OCI-LY7 (cell line): Measurements from ENCODE around the gene ZNF333. TPM values are rescaled to one million over a fixed set of nuclear protein-coding genes. Genes with fewer than 3 reads are reported as not detected.

Experiments used
- BruUV-seq: library from RNA; stranded (reverse); fragments of 400-500 nt; replicated peaks from 2 replicates; lab custom pipeline; 2021; lab: Mats Ljungman, UMichigan
- CTCF ChIA-PET: fragments of 300-600 bp; sonication (Branson Sonifier 250); formaldehyde crosslinking; loops from one replicate; lab custom pipeline; 2022; ENCODE audit warnings: antibody characterized with exemption; ENCODE audit not compliant: unreplicated experiment; lab: Charles Lee
- POLR2A ChIA-PET: fragments of 300-600 bp; sonication (Branson Sonifier 250); formaldehyde crosslinking; loops from one replicate; lab custom pipeline; 2022; ENCODE audit warnings: antibody characterized with exemption; lab: Charles Lee
- DNase-seq: peaks from one replicate; pipeline ENCODE4 v3.0.0-alpha.2; 2015; ENCODE audit warnings: low spot score
- H2AFZ ChIP-seq: fragments of 200-600 bp; sonication (generic), shearing (Covaris generic); 2 replicates; pipeline ENCODE4 v1.6.1; 2014; ENCODE audit warnings: mild to moderate bottlenecking, antibody characterized with exemption, low read length, moderate library complexity
- H3K27ac ChIP-seq: fragments of 200-600 bp; sonication (generic); 2 replicates; pipeline ENCODE4 v1.5.1; 2014; ENCODE audit warnings: mixed run types, low read depth, mild to moderate bottlenecking, moderate library complexity, low read length, inconsistent platforms; ENCODE audit not compliant: poor library complexity, severe bottlenecking
- H3K36me3 ChIP-seq: fragments of 200-600 bp; sonication (generic); 2 replicates; pipeline ENCODE4 v1.6.1; 2014; ENCODE audit warnings: mild to moderate bottlenecking, antibody characterized with exemption, low read length, moderate library complexity, mixed read lengths; ENCODE audit not compliant: insufficient read depth
- H3K4me1 ChIP-seq: fragments of 200-600 bp; sonication (generic); 2 replicates; pipeline ENCODE4 v1.5.1; 2014; ENCODE audit warnings: mild to moderate bottlenecking, low read length; ENCODE audit not compliant: insufficient read depth, poor library complexity, severe bottlenecking
- H3K4me2 ChIP-seq: fragments of 200-600 bp; sonication (generic); 2 replicates; pipeline ENCODE4 v1.6.1; 2014; ENCODE audit warnings: mild to moderate bottlenecking, low read length
- H3K4me3 ChIP-seq: fragments of 200-600 bp; sonication (generic); 2 replicates; pipeline ENCODE4 v1.5.1; 2014; ENCODE audit warnings: mild to moderate bottlenecking, low read depth, low read length; ENCODE audit not compliant: poor library complexity, severe bottlenecking
- H3K79me2 ChIP-seq: fragments of 200-600 bp; sonication (generic); 2 replicates; pipeline ENCODE4 v1.6.1; 2016; ENCODE audit warnings: low read depth, mild to moderate bottlenecking, low read length, moderate library complexity, mixed read lengths; ENCODE audit not compliant: insufficient read depth
- H3K9me2 ChIP-seq: fragments of 200-600 bp; sonication (generic); 2 replicates; pipeline ENCODE4 v1.6.1; 2016; ENCODE audit warnings: mild to moderate bottlenecking, low read length, mixed read lengths; ENCODE audit not compliant: insufficient read depth
- H3K9me3 ChIP-seq: fragments of 200-600 bp; sonication (generic); 2 replicates; pipeline ENCODE4 v1.6.1; 2014; ENCODE audit warnings: mild to moderate bottlenecking, mixed run types, low read length, mixed read lengths
- H4K20me1 ChIP-seq: fragments of 200-600 bp; sonication (generic); 2 replicates; pipeline ENCODE4 v1.6.1; 2014; ENCODE audit warnings: mild to moderate bottlenecking, antibody characterized with exemption, low read length, moderate library complexity, mixed read lengths; ENCODE audit not compliant: insufficient read depth
- EZH2phosphoT487 ChIP-seq: fragments of 200-600 bp; sonication (generic); IDR thresholded peaks from 2 replicates; pipeline ENCODE4 v1.6.1; 2018; ENCODE audit warnings: low read depth, borderline replicate concordance, mild to moderate bottlenecking, mixed run types, antibody characterized with exemption, low read length, moderate library complexity, mixed read lengths
- intact Hi-C: fragments of 100-400 bp; cut with micrococcal nuclease; formaldehyde crosslinking; loops from one replicate; pipeline ENCODE4 v1.10.0; 2022; ENCODE audit not compliant: unreplicated experiment
- total RNA-seq, 2 experiments: library from RNA; depleted of rRNA in 1 of 2; stranded (reverse); fragments of >200 nt in 1 of 2; shearing (Covaris generic) in 1 of 2; gene quantifications; 2 replicates each; pipeline ENCODE4 v1.2.3, GENCODE V29; 2014 to 2022
- TF ChIP-seq, protein P1 (sequence below): fragments of 200-600 bp; sonication (generic); conservative IDR thresholded peaks from 2 replicates; pipeline ENCODE4 v1.5.1; 2014; ENCODE audit warnings: mild to moderate bottlenecking, antibody characterized with exemption, low read length, moderate library complexity, mixed read lengths

Gene ZNF333
- total RNA-seq, 2 experiments from 2014 or later: 25.0 to 26.1 TPM

DNA sequence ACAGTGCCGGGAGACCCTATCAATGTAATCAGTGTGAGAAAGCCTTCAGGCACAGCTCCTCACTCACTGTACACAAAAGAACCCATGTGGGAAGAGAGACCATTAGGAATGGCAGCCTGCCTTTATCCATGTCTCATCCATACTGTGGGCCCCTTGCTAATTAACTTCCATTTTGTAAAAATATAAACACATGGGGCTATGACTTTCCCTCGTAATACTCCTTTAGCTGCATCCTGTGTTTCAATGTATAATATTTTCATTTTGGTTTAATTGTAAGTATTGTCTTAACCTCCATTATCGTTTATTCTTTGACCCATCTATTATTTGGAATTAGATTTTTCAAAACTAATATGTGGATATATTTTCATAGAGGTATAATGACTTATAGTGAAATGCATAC, 29.3 kb downstream of the ZNF333 start:
- Histone ChIP-seq H3K9me2 (no peaks in the 10 kb centered on the region), H3K4me1 (no peaks in the 10 kb centered on the region), H3K9me3 (peaks cover 39% of the 10 kb centered on the region; the same call in 1 of the 2 replicates), H3K79me2 (no peaks in the 10 kb centered on the region), H2AFZ (no peak overlapping the region), H3K36me3 (peaks cover 46% of the 10 kb centered on the region), H3K4me3 (no peak overlapping the region), H3K27ac (no peak overlapping the region), H4K20me1 (no peaks in the 10 kb centered on the region), H3K4me2 (no peak overlapping the region)
- ChIA-PET POLR2A (no interaction called here), CTCF (no interaction called here)
- BruUV-seq: no TSS peak
- TF ChIP-seq, protein P1, sequence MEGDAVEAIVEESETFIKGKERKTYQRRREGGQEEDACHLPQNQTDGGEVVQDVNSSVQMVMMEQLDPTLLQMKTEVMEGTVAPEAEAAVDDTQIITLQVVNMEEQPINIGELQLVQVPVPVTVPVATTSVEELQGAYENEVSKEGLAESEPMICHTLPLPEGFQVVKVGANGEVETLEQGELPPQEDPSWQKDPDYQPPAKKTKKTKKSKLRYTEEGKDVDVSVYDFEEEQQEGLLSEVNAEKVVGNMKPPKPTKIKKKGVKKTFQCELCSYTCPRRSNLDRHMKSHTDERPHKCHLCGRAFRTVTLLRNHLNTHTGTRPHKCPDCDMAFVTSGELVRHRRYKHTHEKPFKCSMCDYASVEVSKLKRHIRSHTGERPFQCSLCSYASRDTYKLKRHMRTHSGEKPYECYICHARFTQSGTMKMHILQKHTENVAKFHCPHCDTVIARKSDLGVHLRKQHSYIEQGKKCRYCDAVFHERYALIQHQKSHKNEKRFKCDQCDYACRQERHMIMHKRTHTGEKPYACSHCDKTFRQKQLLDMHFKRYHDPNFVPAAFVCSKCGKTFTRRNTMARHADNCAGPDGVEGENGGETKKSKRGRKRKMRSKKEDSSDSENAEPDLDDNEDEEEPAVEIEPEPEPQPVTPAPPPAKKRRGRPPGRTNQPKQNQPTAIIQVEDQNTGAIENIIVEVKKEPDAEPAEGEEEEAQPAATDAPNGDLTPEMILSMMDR: no peak
- intact Hi-C loops: no loop called here
- no peak for DNase-seq

DNA sequence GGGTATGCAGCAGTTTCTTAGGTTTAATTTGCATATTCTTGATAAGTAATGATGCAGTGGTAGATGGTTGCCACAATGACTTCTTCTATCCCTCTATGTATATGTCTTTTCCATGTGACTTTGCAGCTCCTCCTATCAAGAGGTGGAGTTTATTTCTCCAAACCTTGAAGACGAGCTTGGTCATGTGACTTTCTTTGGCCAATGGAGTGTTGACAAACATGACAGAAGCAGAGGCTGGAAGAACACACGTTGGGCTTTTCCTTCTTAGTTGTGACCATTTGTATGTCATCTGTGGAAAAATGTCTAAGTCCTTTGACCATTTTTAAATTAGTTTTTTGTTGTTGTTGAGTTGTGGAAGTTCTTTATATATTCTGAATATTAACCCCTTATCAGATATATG, 32.3 kb downstream of the ZNF333 start:
- H3K9me3 ChIP-seq: peaks cover 40% of the 10 kb centered on the region; the same call in 1 of the 2 replicates
- POLR2A ChIA-PET: interaction anchor here (0.7 kb wide), 1 partner anchor 1090 kb away, joined by 4 read pairs; no protein-coding TSS in a partner anchor

DNA sequence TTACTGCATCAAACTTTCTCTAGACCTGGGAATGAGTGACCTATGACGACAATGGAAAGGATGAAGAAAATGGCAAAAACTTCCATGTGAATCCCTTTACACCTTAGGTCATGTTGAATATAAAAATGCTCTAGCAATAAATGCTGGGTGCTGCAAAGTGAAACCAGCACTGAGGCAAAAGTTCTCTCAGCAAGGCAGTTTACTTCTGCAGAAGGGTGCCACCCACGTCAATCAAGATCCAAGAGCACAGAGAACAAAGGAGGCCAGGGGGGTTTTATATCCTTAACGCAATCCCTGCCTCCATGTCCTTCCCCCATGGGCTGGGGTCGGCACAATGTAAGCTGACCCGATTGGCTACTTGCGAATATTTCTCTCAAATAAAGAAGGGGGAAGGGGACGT, 38.7 kb downstream of the ZNF333 start:
- BruUV-seq: no TSS peak
- Histone ChIP-seq H3K79me2 (no peaks in the 10 kb centered on the region), H3K9me3 (peaks cover 12% of the 10 kb centered on the region; the same call in 1 of the 2 replicates), H3K27ac (no peak overlapping the region), H3K4me3 (no peak overlapping the region), H3K36me3 (no peaks in the 10 kb centered on the region), H3K4me1 (no peaks in the 10 kb centered on the region), H4K20me1 (no peaks in the 10 kb centered on the region), H3K4me2 (no peak overlapping the region), H2AFZ (no peak overlapping the region), H3K9me2 (no peaks in the 10 kb centered on the region)
- TF ChIP-seq, protein P1: no peak
- no peak for TF ChIP-seq EZH2phosphoT487
- DNase-seq: no peak
- intact Hi-C loops: no loop called here
- ChIA-PET POLR2A (no interaction called here), CTCF (no interaction called here)

More for the DNA sequence above, 32.3 kb downstream of the ZNF333 start:
- Histone ChIP-seq H2AFZ (no peak overlapping the region), H3K27ac (no peak overlapping the region), H4K20me1 (no peaks in the 10 kb centered on the region), H3K79me2 (no peaks in the 10 kb centered on the region), H3K36me3 (peaks cover 25% of the 10 kb centered on the region), H3K4me1 (no peaks in the 10 kb centered on the region), H3K4me3 (no peak overlapping the region), H3K4me2 (no peak overlapping the region), H3K9me2 (no peaks in the 10 kb centered on the region)
- no TSS peak for BruUV-seq
- DNase-seq: no peak
- CTCF ChIA-PET: no interaction called here
- intact Hi-C loops: no loop called here
- no peak for TF ChIP-seq EZH2phosphoT487
- TF ChIP-seq, protein P1: no peak
